Measurements from ENCODE around the gene SLC1A7. TPM values are rescaled to one million over a fixed set of nuclear protein-coding genes. Genes with fewer than 3 reads are reported as not detected.

Gene SLC1A7
- total RNA-seq, 1 experiment from 2014 or later = not detected

GRCh38 chr1:53050310-53050709, 92.1 kb downstream of the SLC1A7 start:
- POLR2A ChIA-PET = no interaction called here
- H3K9ac ChIP-seq (ENCODE audit: low read length) = no peak overlapping the region
- H4K20me1 ChIP-seq (ENCODE audit: insufficient read depth) = no peaks in the 10 kb centered on the region
- H3K4me3 ChIP-seq (replicated peaks in 1 of 2; ENCODE audit: low read depth in 1 of 2, low read length in 2 of 2) = no peak overlapping the region
- H2AFZ ChIP-seq (ENCODE audit: low read depth, low read length, poor library complexity, severe bottlenecking) = no peak overlapping the region
- no peaks in the 10 kb centered on the region for H3K9me2 ChIP-seq (ENCODE audit: insufficient read depth)
- H3K4me1 ChIP-seq (ENCODE audit: control insufficient read depth in 1 of 2, insufficient read depth in 2 of 2, low read length in 2 of 2) = peaks cover 4 to 12% of the 10 kb centered on the region in 2 experiments; a peak in 1 of 4 replicates
- CTCF ChIA-PET = no interaction called here
- TF ChIP-seq TCF7L2 (IDR thresholded peaks at IDR 0.05; ENCODE audit: borderline replicate concordance, extremely low read depth, insufficient read depth, insufficient read length) (no peak), CEBPB (IDR thresholded peaks at IDR 0.05; ENCODE audit: low read depth) (no peak), YY1 (IDR thresholded peaks at IDR 0.05; ENCODE audit: extremely low read depth, insufficient replicate concordance, low read depth, low read length) (no peak), ATF3 (IDR thresholded peaks at IDR 0.05) (no peak), ZNF274 (IDR thresholded peaks at IDR 0.05; ENCODE audit: low read depth, low read length) (no peak), FOSL1 (IDR thresholded peaks at IDR 0.05; ENCODE audit: low read depth) (no peak), REST (IDR thresholded peaks at IDR 0.05; ENCODE audit: low read depth) (no peak), MAX (IDR thresholded peaks at IDR 0.05) (no peak)
- H3K27me3 ChIP-seq (ENCODE audit: insufficient read depth, low read length) = no peaks in the 10 kb centered on the region
- BruUV-seq (replicated peaks) = no TSS peak
- H3K27ac ChIP-seq (ENCODE audit: low read depth, low read length) = no peak overlapping the region
- no peaks in the 10 kb centered on the region for H3K9me3 ChIP-seq (ENCODE audit: control insufficient read depth in 1 of 2, insufficient read depth in 1 of 2, low read depth in 1 of 2, low read length in 2 of 2)
- H3K79me2 ChIP-seq (ENCODE audit: insufficient read depth, low read length) = no peaks in the 10 kb centered on the region
- RAD21 ChIA-PET (ENCODE audit: low non-redundant PET in 1 of 2, low total read pairs in 2 of 2, uncharacterized antibody in 2 of 2, unreplicated experiment in 2 of 2) = no interaction called here
- H3K4me2 ChIP-seq (ENCODE audit: low read length) = no peak overlapping the region
- no peaks in the 10 kb centered on the region for H3K36me3 ChIP-seq (ENCODE audit: control insufficient read depth in 1 of 2, insufficient read depth in 2 of 2, low read length in 2 of 2)
- DNase-seq (ENCODE audit: low read depth, low spot score) (no peak), ATAC-seq (no peak)
- intact Hi-C loops (cut with micrococcal nuclease) = no loop called here

Data from HCT116 (cell line).